ENCODE results near the gene FAM83F.
A peak's percentile ranks its signal among the peaks of the same experiment; 100 is the strongest.

The FAM83F gene

GRCh38 chr22:39995393-39996252, 869 bp downstream of the FAM83F start:
- no peak for DNase-seq

- DNase-seq = no peak
These were observed 2.0 kb downstream of the FAM83F start for GRCh38 chr22:39996732-39997131.

DNA sequence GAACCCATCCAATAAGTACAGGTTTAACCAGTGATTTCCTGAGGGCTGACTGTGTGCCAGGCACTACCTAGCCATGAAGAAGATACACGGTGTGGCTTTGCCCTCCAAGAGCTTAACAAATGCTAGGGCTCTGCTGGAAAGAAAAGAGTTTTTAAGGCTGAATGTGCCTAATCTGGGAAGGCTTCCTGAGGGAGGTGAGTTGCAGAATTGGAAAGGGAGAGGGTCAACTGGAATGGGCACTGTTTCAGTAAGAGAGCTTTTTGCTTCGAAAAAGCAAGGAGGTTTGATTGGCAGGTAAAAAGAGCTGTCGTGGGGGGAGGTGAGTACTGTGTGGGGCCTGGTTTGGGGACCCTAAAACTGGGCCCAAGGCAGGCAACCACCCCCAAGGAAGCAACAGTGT, 2.7 kb downstream of the FAM83F start:
- no peak for DNase-seq

- DNase-seq = no peak
These were observed 3.4 kb downstream of the FAM83F start for GRCh38 chr22:39997939-39998726.

DNA sequence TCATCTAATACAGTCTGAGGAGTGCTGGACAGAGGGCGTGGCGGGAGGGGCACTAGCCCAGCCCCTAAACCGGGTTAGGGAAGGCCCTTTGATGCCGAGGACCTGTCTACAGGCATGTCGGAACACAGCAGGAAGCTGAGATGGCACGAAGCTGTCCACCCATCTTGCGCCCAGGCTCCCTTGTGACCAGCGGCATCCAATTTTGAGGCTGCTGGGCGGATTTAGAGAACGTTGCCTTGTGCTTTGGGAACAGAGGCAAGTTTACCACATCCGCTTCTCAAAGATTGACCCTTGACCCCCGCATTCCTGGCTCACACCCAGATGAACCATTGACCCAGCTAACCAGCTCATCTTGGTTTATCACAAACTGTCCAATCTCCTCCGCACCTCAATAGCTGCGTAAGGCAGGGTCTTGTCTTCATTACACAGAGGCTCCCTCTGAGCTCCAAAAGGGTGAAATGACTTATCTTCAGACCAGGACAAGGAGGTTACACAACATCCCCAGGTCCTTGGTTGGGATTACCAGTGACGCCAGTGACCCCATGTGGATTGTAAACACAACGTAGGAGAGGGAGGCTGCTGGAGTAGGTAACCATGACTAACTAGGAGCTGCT, 4.5 kb downstream of the FAM83F start:
- no peak for DNase-seq

GRCh38 chr22:40000171-40000570, 5.4 kb downstream of the FAM83F start:
- no peak for DNase-seq

- no peak for DNase-seq
These were observed 6.4 kb downstream of the FAM83F start for GRCh38 chr22:40001106-40001505.

DNA sequence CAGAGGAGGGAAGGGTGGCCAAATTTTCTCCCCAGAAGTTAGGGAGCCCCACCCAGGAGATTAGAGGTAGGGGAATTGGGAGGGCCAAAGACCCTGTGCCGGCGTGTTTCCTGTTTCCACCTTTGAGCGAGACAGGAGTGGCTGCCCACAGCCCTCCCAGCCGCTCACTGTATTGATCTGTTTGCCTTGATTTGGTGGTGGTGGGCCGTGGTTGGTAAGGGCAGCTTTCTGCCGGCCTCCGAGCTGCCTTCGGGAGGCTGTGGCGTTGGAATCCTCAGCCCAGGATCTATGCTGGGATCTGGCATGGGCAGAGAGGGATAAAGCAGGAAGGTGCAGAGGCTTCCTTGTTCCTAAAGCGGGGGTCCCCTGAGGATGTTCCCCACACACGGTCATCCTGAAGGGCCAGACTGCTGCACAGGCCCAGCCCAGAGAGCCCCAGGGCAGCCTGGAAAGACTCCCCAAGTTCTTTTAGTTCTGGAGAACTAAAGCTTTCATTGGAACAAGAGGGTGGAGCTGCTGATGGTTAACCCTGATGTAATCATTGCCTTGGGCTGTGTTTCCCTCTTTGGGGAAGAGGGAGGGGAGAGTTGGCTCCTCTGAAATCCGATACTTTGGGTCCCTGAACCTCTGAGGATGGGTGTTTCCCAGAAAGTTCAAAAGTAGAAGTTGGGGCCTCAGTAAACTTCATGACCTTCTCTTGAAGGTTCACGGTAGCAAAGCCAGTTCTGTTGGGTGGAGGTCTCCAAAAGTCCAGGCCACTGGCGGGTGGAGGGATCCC, 7.2 kb downstream of the FAM83F start:
- no peak for DNase-seq

GRCh38 chr22:40002935-40003715, 8.4 kb downstream of the FAM83F start:
- DNase-seq = no peak

GRCh38 chr22:40004836-40005235, 10.1 kb downstream of the FAM83F start:
- no peak for DNase-seq

DNA sequence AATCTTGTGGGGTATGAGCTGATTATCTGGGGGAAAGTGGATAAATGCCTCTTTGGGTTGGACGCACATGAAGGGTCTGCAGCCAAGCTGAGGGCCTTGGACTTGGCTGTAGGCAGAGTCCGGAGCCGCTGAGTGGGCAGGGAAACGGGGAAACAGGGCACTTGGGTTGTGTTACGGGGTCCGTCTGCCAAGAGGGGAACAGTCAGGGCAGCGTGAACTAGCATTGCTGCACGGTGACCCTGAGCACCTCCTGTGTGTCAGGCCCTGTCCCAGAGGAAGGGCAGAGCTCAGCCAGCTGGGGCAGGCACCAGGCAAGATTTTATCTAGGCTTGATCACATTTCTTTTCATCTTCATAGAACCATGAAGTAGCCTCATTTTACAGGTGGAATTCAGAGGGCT, 11.9 kb downstream of the FAM83F start:
- DNase-seq = no peak

GRCh38 chr22:40007853-40008710, 13.3 kb downstream of the FAM83F start:
- peak in 1 of 2 donors; percentile 55 for DNase-seq

DNA sequence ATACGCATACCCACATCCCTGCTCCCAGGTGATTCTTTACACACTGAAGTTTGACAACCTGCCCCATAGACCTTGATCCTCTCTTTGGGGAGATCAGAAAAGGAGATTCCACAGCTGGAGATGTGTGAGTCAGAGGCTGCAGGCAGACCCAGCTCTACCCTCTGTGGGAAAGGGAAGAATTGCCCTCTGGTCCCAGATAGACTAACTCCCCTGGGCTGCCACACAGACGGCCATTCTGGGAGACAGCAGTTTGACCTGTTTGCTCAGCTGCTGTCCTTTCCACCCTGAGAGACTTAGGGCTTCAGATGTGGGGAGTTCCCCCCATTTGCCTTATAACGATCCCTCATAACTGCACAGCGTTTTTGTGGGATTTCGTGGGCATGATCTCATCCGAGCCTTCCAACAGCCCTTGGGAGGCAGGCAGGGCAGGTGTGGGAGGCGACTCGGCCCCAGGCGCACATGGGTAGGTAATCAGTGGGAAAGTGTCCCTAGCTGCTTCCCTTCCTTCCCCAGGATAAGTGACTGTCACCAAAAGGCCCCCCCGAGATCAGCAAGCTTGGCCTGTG, 14.1 kb downstream of the FAM83F start:
- DNase-seq = no peak

- no peak for DNase-seq
These were observed 14.6 kb downstream of the FAM83F start for GRCh38 chr22:40009292-40009774.

DNA sequence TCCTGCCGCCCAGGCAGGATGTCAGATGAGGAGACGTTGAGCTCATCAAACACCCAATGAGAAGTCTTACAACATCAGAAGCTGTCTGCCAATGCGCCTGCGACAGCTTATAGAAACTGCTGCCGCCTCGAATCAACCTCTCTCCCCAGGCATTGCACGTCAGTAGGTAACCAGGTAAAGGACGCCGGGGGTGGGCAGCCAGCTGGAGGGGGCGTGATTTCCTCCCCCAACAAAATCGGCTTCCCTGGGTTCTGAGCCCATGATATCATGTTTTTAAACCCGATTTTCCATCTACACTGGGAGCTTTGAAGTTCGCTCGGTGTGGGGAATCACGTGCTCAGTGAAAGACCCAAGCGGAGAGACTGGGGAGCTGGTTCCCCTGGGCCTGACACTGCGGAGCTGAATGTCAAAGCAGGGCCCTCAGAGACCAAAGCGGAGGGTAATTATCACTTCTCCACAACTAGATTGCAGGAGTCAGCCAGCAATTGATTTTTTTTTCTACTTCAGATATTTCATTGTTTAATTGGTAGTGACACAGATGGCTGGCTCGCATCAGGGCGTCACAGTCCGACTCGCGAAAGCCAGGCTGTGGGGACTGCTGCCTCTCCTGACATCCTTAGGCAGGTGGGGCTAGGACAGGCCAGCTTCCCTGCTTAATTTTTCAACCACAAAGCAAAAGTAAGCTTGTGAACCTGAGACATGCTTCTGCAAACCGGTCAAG, 15.4 kb downstream of the FAM83F start:
- peak; percentile 22 to 32 for DNase-seq

- no peak for DNase-seq
These were observed 16.0 kb downstream of the FAM83F start for GRCh38 chr22:40010746-40011145.

DNA sequence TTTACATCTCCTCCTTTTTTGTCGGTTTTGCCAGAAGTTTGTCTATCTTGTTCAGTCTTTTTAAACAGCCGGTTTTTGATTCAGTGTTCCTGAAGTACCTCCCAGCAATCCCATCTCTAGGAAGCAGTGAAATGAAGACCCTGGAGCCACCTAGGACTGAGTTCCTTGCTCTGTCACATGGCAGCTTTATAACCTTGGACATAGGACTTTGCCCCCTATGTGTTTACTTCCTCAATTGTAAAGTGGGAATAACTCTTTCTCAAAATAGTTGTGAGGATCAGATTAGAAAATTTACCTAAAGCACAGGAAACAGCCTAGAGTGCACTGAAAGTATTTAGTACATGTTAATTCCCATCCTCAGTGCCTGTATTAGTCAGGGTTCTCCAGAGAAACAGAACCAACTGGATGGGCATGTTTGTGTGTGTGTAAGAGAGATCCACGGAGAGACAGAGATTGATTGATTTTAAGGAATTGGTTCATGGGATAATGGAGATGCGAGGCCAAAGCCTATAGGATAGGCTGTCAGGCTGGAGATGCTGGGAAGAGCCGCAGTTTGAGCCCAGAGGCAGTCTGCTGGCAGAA, 20.0 kb downstream of the FAM83F start:
- DNase-seq = no peak

DNA sequence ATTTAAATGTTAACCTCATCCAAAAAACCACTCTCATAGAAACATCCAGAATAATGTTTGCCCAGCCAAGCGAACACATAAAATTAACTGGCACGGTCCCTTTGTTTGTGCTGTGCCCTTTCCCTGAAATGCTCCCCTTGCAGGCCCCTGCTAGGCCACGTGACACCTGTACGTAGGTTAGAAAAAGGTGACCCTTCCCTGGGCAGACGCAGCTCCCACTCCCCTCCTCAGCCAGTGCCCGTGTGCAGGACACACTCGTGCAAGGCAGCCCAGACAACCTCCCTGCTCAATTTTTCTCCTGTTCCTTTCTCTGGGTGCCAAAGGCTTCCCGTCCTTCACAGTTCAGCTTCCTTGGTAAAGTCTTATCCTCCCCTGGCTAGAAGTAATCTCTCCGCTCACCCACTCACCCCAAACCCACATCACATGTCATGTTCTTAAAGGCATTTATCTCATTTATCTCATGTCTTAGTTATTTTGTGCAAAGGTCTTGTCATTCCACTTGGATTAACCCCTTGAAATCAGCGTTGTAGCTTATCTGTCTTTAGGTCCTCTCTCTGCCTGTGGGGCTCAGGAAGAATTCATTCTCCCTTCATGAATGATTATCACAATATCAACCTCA, 20.7 kb downstream of the FAM83F start:
- DNase-seq = no peak

GRCh38 chr22:40018051-40018450, 23.3 kb downstream of the FAM83F start:
- no peak for DNase-seq

Measured in CD4-positive, alpha-beta T cell treated with Interleukin-4 for 1 hour (primary cell).